Activated CD4-positive, alpha-beta T cell treated with anti-CD3 and anti-CD28 coated beads for 36 hours (primary cell): Measurements from ENCODE around the gene ALG8. TPM values are rescaled to one million over a fixed set of nuclear protein-coding genes. Genes with fewer than 3 reads are reported as not detected.
"Not testable (repeated sequence)": the region's sequence is repeated elsewhere in the genome, so short reads cannot be mapped to it uniquely, and the experiment has no call there.

Experiments used
- ATAC-seq: fragments of 200-7000 bp; cut with Tn5 transposase; one replicate; pipeline ENCODE4 v1.10.0; 2021; ENCODE audit warnings: mild to moderate bottlenecking, moderate library complexity
- CTCF ChIA-PET: fragments of 350-600 bp; sonication (Branson Sonifier 250); formaldehyde crosslinking; loops from one replicate; lab custom pipeline; 2021; ENCODE audit warnings: antibody characterized with exemption; lab: Charles Lee
- POLR2A ChIA-PET: fragments of 350-600 bp; sonication (Branson Sonifier 250); formaldehyde crosslinking; loops from one replicate; lab custom pipeline; 2021; ENCODE audit warnings: antibody characterized with exemption, inconsistent platforms; lab: Charles Lee
- DNase-seq: peaks from one replicate; pipeline ENCODE4 v3.0.0-alpha.2; 2020
- H3K27ac Mint-ChIP-seq: one replicate; pipeline ENCODE4 v1.8.0; 2021; ENCODE audit warnings: mixed read lengths
- H3K27me3 Mint-ChIP-seq: one replicate; pipeline ENCODE4 v1.8.0; 2021; ENCODE audit warnings: mixed read lengths
- H3K36me3 Mint-ChIP-seq: one replicate; pipeline ENCODE4 v1.8.0; 2021; ENCODE audit warnings: low read depth, mixed read lengths
- H3K4me1 Mint-ChIP-seq: one replicate; pipeline ENCODE4 v1.8.0; 2021; ENCODE audit warnings: mixed read lengths
- H3K4me3 Mint-ChIP-seq: one replicate; pipeline ENCODE4 v1.8.0; 2021; ENCODE audit warnings: mild to moderate bottlenecking, moderate library complexity, mixed read lengths
- H3K9me3 Mint-ChIP-seq: one replicate; pipeline ENCODE4 v1.8.0; 2021; ENCODE audit warnings: low read depth, mixed read lengths
- intact Hi-C, 2 experiments: fragments of 100-400 bp; cut with DNase I in 1 of 2; cut with micrococcal nuclease in 1 of 2; formaldehyde crosslinking; loops; one replicate each; pipeline versions ENCODE4 v1.14.2 to v1.15.1; 2022 to 2024; cut with DNase I, micrococcal nuclease
- total RNA-seq, 2 experiments: library from RNA; stranded (reverse); gene quantifications; one replicate each; pipeline ENCODE4 v1.2.3, GENCODE V29; 2021

The ALG8 gene
- total RNA-seq, 2 experiments from 2014 or later: 59.4 to 85.2 TPM

- H3K4me1 Mint-ChIP-seq: peaks cover 44% of the 10 kb centered on the region
- peaks cover 5% of the 10 kb centered on the region for H3K36me3 Mint-ChIP-seq
- intact Hi-C loops: loop anchor here in 1 of 2 experiments (2.0 kb wide), 1 partner anchor 59 kb away; the partner anchor contains the start of gene ALG8
- no peaks in the 10 kb centered on the region for H3K27me3 Mint-ChIP-seq
- H3K27ac Mint-ChIP-seq: peak overlapping the region; percentile 90
- CTCF ChIA-PET: interaction anchor here (0.7 kb wide), 2 partner anchors 148 to 340 kb away, joined by 3 to 5 read pairs; no protein-coding TSS in a partner anchor
- ATAC-seq: no peak
- H3K9me3 Mint-ChIP-seq: no peaks in the 10 kb centered on the region
- POLR2A ChIA-PET: interaction anchor here (1.8 kb wide), 1 partner anchor 86 kb away, joined by 9 read pairs; the partner anchor contains the start of gene INTS4
- H3K4me3 Mint-ChIP-seq: peak overlapping the region; percentile 91
- no peak for DNase-seq
Measured at GRCh38 chr11:78080084-78080817, 59.2 kb downstream of the ALG8 start.

- H3K36me3 Mint-ChIP-seq: peaks cover 7% of the 10 kb centered on the region
- ATAC-seq: peak; percentile 83
- peak within 1 kb of the TSS; percentile 90 for H3K27ac Mint-ChIP-seq
- ChIA-PET CTCF (interaction anchor here (0.7 to 1.2 kb wide), 4 partner anchors 8 to 341 kb away, joined by 3 to 5 read pairs (median 4); no protein-coding TSS in a partner anchor), POLR2A (interaction anchor here (0.5 to 1.8 kb wide), 4 partner anchors 85 to 206 kb away, joined by 3 to 9 read pairs (median 4); partner anchors contain the start of gene INTS4)
- no peaks in the 10 kb centered on the region for H3K9me3 Mint-ChIP-seq
- DNase-seq: peak; percentile 81
- H3K4me1 Mint-ChIP-seq: peaks cover 49% of the 10 kb centered on the region
- H3K27me3 Mint-ChIP-seq: no peaks in the 10 kb centered on the region
- intact Hi-C loops: loop anchor here (1.0 to 5.0 kb wide), 7 partner anchors 59 to 493 kb away; partner anchors contain the start of genes ALG8 (in 2 of the 2), CLNS1A (in 1 of the 2), GAB2 (in 1 of the 2) and INTS4 (in 1 of the 2)
- peak within 1 kb of the TSS; percentile 91 for H3K4me3 Mint-ChIP-seq
Measured at GRCh38 chr11:78079232-78080083, 60.0 kb downstream of the ALG8 start, which contains the start of gene NDUFC2. Gene NDUFC2 (minus strand): TSS chr11:78079862. CDS start chr11:78079744, 118 bp downstream.

- ChIA-PET CTCF (interaction anchor here (0.6 to 1.2 kb wide), 5 partner anchors 7 to 923 kb away, joined by 3 to 6 read pairs (median 3); partner anchors contain the start of gene INTS4), POLR2A (interaction anchor here (0.6 to 1.8 kb wide), 4 partner anchors 49 to 1098 kb away, joined by 3 to 9 read pairs (median 4); partner anchors contain the start of gene INTS4)
- DNase-seq (no peak), ATAC-seq (no peak)
- Mint-ChIP-seq H3K9me3 (no peaks in the 10 kb centered on the region), H3K4me1 (peaks cover 49% of the 10 kb centered on the region), H3K27me3 (no peaks in the 10 kb centered on the region), H3K27ac (peak overlapping the region; percentile 90), H3K4me3 (peak overlapping the region; percentile 91), H3K36me3 (peaks cover 7% of the 10 kb centered on the region)
- intact Hi-C loops: loop anchor here (1.0 to 5.0 kb wide), 6 partner anchors 61 to 494 kb away; partner anchors contain the start of genes ALG8 (in 1 of the 2), CLNS1A (in 1 of the 2), GAB2 (in 1 of the 2) and INTS4 (in 1 of the 2)
Measured at GRCh38 chr11:78078218-78079167, 60.9 kb downstream of the ALG8 start.

GRCh38 chr11:78077592-78077991 lies 61.8 kb downstream of the ALG8 start:
- not testable (repeated sequence) for H3K9me3 Mint-ChIP-seq, DNase-seq, H3K27me3 Mint-ChIP-seq, H3K27ac Mint-ChIP-seq, ATAC-seq
- intact Hi-C loops: loop anchor here in 1 of 2 experiments (5.0 kb wide), 1 partner anchor 495 kb away; the partner anchor contains the start of gene NARS2
- peak overlapping the region; percentile 91 for H3K4me3 Mint-ChIP-seq
- CTCF ChIA-PET: interaction anchor here (0.9 to 1.3 kb wide), 4 partner anchors 9 to 487 kb away, joined by 3 to 6 read pairs (median 4); partner anchors contain the start of gene INTS4
- H3K4me1 Mint-ChIP-seq: peaks cover 50% of the 10 kb centered on the region
- POLR2A ChIA-PET: interaction anchor here (0.6 kb wide), 1 partner anchor 48 kb away, joined by 5 read pairs; no protein-coding TSS in a partner anchor
- peaks cover 11% of the 10 kb centered on the region for H3K36me3 Mint-ChIP-seq

- intact Hi-C loops: loop anchor here in 1 of 2 experiments (5.0 kb wide), 1 partner anchor 495 kb away; the partner anchor contains the start of gene NARS2
- Mint-ChIP-seq H3K9me3 (no peaks in the 10 kb centered on the region), H3K36me3 (peaks cover 14% of the 10 kb centered on the region), H3K4me3 (no peak overlapping the region), H3K27ac (no peak overlapping the region), H3K4me1 (peaks cover 53% of the 10 kb centered on the region), H3K27me3 (no peaks in the 10 kb centered on the region)
- ATAC-seq: no peak
- CTCF ChIA-PET: interaction anchor here (0.6 to 1.3 kb wide), 2 partner anchors 9 to 77 kb away, joined by 3 to 4 read pairs; no protein-coding TSS in a partner anchor
- DNase-seq: no peak
- POLR2A ChIA-PET: interaction anchor here (0.7 kb wide), 1 partner anchor 18 kb away, joined by 4 read pairs; no protein-coding TSS in a partner anchor
Measured at GRCh38 chr11:78076733-78077403, 62.6 kb downstream of the ALG8 start.

GRCh38 chr11:78074756-78075155 lies 64.7 kb downstream of the ALG8 start:
- Mint-ChIP-seq H3K36me3 (peaks cover 24% of the 10 kb centered on the region), H3K27me3 (no peaks in the 10 kb centered on the region), H3K4me1 (peaks cover 38% of the 10 kb centered on the region), H3K27ac (peak overlapping the region; percentile 34), H3K4me3 (no peak overlapping the region), H3K9me3 (no peaks in the 10 kb centered on the region)
- DNase-seq (peak; percentile 21), ATAC-seq (no peak)
- ChIA-PET POLR2A (no interaction called here), CTCF (no interaction called here)
- intact Hi-C loops: loop anchor here in 1 of 2 experiments (5.0 kb wide), 1 partner anchor 498 kb away; the partner anchor contains the start of gene NARS2

GRCh38 chr11:78072455-78072854 lies 67.0 kb downstream of the ALG8 start:
- ChIA-PET CTCF (interaction anchor here (1.2 kb wide), 1 partner anchor 27 kb away, joined by 4 read pairs; no protein-coding TSS in a partner anchor), POLR2A (no interaction called here)
- Mint-ChIP-seq H3K27ac (peak overlapping the region; percentile 4), H3K9me3 (no peaks in the 10 kb centered on the region), H3K36me3 (peaks cover 40% of the 10 kb centered on the region), H3K4me1 (peaks cover 27% of the 10 kb centered on the region), H3K4me3 (no peak overlapping the region), H3K27me3 (no peaks in the 10 kb centered on the region)
- no peak for ATAC-seq
- no peak for DNase-seq
- intact Hi-C loops: no loop called here

GRCh38 chr11:78071717-78072116 lies 67.7 kb downstream of the ALG8 start:
- ATAC-seq: no peak
- H3K27ac Mint-ChIP-seq: no peak overlapping the region
- peaks cover 43% of the 10 kb centered on the region for H3K36me3 Mint-ChIP-seq
- peaks cover 23% of the 10 kb centered on the region for H3K4me1 Mint-ChIP-seq
- no peaks in the 10 kb centered on the region for H3K27me3 Mint-ChIP-seq
- DNase-seq: no peak
- H3K4me3 Mint-ChIP-seq: no peak overlapping the region
- ChIA-PET POLR2A (no interaction called here), CTCF (no interaction called here)
- intact Hi-C loops: no loop called here
- no peaks in the 10 kb centered on the region for H3K9me3 Mint-ChIP-seq

- ATAC-seq: no peak
- intact Hi-C loops: no loop called here
Measured at GRCh38 chr11:78070621-78071020, 68.8 kb downstream of the ALG8 start.

More at GRCh38 chr11:78070621-78071020, 68.8 kb downstream of the ALG8 start:
- Mint-ChIP-seq H3K27ac (no peak overlapping the region), H3K9me3 (no peaks in the 10 kb centered on the region), H3K4me3 (no peak overlapping the region), H3K4me1 (peaks cover 12% of the 10 kb centered on the region), H3K36me3 (peaks cover 42% of the 10 kb centered on the region), H3K27me3 (no peaks in the 10 kb centered on the region)
- DNase-seq: no peak
- POLR2A ChIA-PET: no interaction called here
- CTCF ChIA-PET: interaction anchor here (0.7 to 0.9 kb wide), 2 partner anchors 8 to 105 kb away, joined by 3 to 5 read pairs; partner anchors contain the start of gene NDUFC2
